ENCODE data around the gene ANKH.

ANKH gene

GRCh38 chr5:14702238-14702839 is 169.2 kb downstream of the ANKH start:
- TF ChIP-seq ZNF274 (IDR thresholded peaks at IDR 0.05; ENCODE audit: low read depth, low read length), result no peak
- H3K4me3 ChIP-seq (ENCODE audit: low read length), result no peak overlapping the region

- no peak for TF ChIP-seq ZNF274 (IDR thresholded peaks at IDR 0.05; ENCODE audit: low read depth, low read length)
- H3K4me3 ChIP-seq (ENCODE audit: low read length), result no peak overlapping the region
Observed at GRCh38 chr5:14701556-14701955, 170.0 kb downstream of the ANKH start.

- no peak overlapping the region for H3K4me3 ChIP-seq (ENCODE audit: low read length)
- TF ChIP-seq ZNF274 (IDR thresholded peaks at IDR 0.05; ENCODE audit: low read depth, low read length), result no peak
Observed at GRCh38 chr5:14700478-14701436, 170.8 kb downstream of the ANKH start.

GRCh38 chr5:14699807-14700400 is 171.7 kb downstream of the ANKH start:
- H3K4me3 ChIP-seq (ENCODE audit: low read length), result no peak overlapping the region
- TF ChIP-seq ZNF274 (IDR thresholded peaks at IDR 0.05; ENCODE audit: low read depth, low read length), result no peak

GRCh38 chr5:14699159-14699558 is 172.4 kb downstream of the ANKH start:
- no peak for TF ChIP-seq ZNF274 (IDR thresholded peaks at IDR 0.05; ENCODE audit: low read depth, low read length)
- no peak overlapping the region for H3K4me3 ChIP-seq (ENCODE audit: low read length)

GRCh38 chr5:14698495-14698894 is 173.1 kb downstream of the ANKH start:
- TF ChIP-seq ZNF274 (IDR thresholded peaks at IDR 0.05; ENCODE audit: low read depth, low read length), result no peak
- H3K4me3 ChIP-seq (ENCODE audit: low read length), result no peak overlapping the region

GRCh38 chr5:14696851-14697250 is 174.7 kb downstream of the ANKH start:
- H3K4me3 ChIP-seq (ENCODE audit: low read length), result no peak overlapping the region
- no peak for TF ChIP-seq ZNF274 (IDR thresholded peaks at IDR 0.05; ENCODE audit: low read depth, low read length)

- H3K4me3 ChIP-seq (ENCODE audit: low read length), result no peak overlapping the region
- no peak for TF ChIP-seq ZNF274 (IDR thresholded peaks at IDR 0.05; ENCODE audit: low read depth, low read length)
Observed at GRCh38 chr5:14696057-14696456, 175.5 kb downstream of the ANKH start.

GRCh38 chr5:14695152-14695551 is 176.4 kb downstream of the ANKH start:
- TF ChIP-seq ZNF274 (IDR thresholded peaks at IDR 0.05; ENCODE audit: low read depth, low read length), result no peak

GRCh38 chr5:14693070-14693469 is 178.5 kb downstream of the ANKH start:
- H3K4me3 ChIP-seq (ENCODE audit: low read length), result no peak overlapping the region
- no peak for TF ChIP-seq ZNF274 (IDR thresholded peaks at IDR 0.05; ENCODE audit: low read depth, low read length)

More at GRCh38 chr5:14695152-14695551, 176.4 kb downstream of the ANKH start:
- no peak overlapping the region for H3K4me3 ChIP-seq (ENCODE audit: low read length)

- TF ChIP-seq ZNF274 (IDR thresholded peaks at IDR 0.05; ENCODE audit: low read depth, low read length), result no peak
Observed at GRCh38 chr5:14687023-14687665, 184.4 kb downstream of the ANKH start.

GRCh38 chr5:14686517-14686916 is 185.1 kb downstream of the ANKH start:
- TF ChIP-seq ZNF274 (IDR thresholded peaks at IDR 0.05; ENCODE audit: low read depth, low read length), result no peak
- no peak overlapping the region for H3K4me3 ChIP-seq (ENCODE audit: low read length)

More at GRCh38 chr5:14687023-14687665, 184.4 kb downstream of the ANKH start:
- H3K4me3 ChIP-seq (ENCODE audit: low read length), result no peak overlapping the region

GRCh38 chr5:14685757-14686156 is 185.8 kb downstream of the ANKH start:
- no peak for TF ChIP-seq ZNF274 (IDR thresholded peaks at IDR 0.05; ENCODE audit: low read depth, low read length)

GRCh38 chr5:14684757-14685156 is 186.8 kb downstream of the ANKH start:
- TF ChIP-seq ZNF274 (IDR thresholded peaks at IDR 0.05; ENCODE audit: low read depth, low read length), result no peak
- H3K4me3 ChIP-seq (ENCODE audit: low read length), result no peak overlapping the region

More at GRCh38 chr5:14685757-14686156, 185.8 kb downstream of the ANKH start:
- H3K4me3 ChIP-seq (ENCODE audit: low read length), result no peak overlapping the region

All from GM08714 (cell line).